Parathyroid adenoma (tissue), 2 donors: ENCODE results near the gene SBNO1.
"Not testable (repeated sequence)": the region's sequence is repeated elsewhere in the genome, so short reads cannot be mapped to it uniquely, and the experiment has no call there.

Experiments used
- H2AFZ ChIP-seq: fragments of 300-600 bp; sonication (generic); one replicate; pipeline ENCODE4 v1.7.0; 2017; ENCODE audit warnings: antibody characterized with exemption, mild to moderate bottlenecking
- H3K27ac ChIP-seq: fragments of 300-600 bp; sonication (generic); one replicate; pipeline ENCODE4 v1.7.0; 2017
- H3K27me3 ChIP-seq: fragments of 300-600 bp; sonication (generic); one replicate; pipeline ENCODE4 v1.7.0; 2017; ENCODE audit warnings: low read length; ENCODE audit not compliant: control insufficient read depth, insufficient read depth
- H3K36me3 ChIP-seq: fragments of 300-600 bp; sonication (generic); one replicate; pipeline ENCODE4 v1.7.0; 2017; ENCODE audit warnings: low read length; ENCODE audit not compliant: control insufficient read depth, insufficient read depth
- H3K4me1 ChIP-seq: fragments of 300-600 bp; sonication (generic); one replicate; pipeline ENCODE4 v1.7.0; 2017; ENCODE audit warnings: control low read depth
- H3K4me2 ChIP-seq: fragments of 300-600 bp; sonication (generic); one replicate; pipeline ENCODE4 v1.7.0; 2017; ENCODE audit warnings: low read length
- H3K4me3 ChIP-seq: fragments of 300-600 bp; sonication (generic); one replicate; pipeline ENCODE4 v1.7.0; 2017; ENCODE audit warnings: low read depth, low read length
- H3K79me2 ChIP-seq: fragments of 300-600 bp; sonication (generic); one replicate; pipeline ENCODE4 v1.7.0; 2017; ENCODE audit warnings: control low read depth
- H3K9ac ChIP-seq: fragments of 300-600 bp; sonication (generic); one replicate; pipeline ENCODE4 v1.7.0; 2017; ENCODE audit warnings: mild to moderate bottlenecking
- H3K9me3 ChIP-seq: fragments of 300-600 bp; sonication (generic); one replicate; pipeline ENCODE4 v1.7.0; 2017; ENCODE audit warnings: low read length; ENCODE audit not compliant: control insufficient read depth
- CTCF ChIP-seq: fragments of 300-600 bp; sonication (generic); IDR thresholded peaks from one replicate; pipeline ENCODE4 v1.7.0; 2017; ENCODE audit warnings: antibody characterized with exemption, mild to moderate bottlenecking
- donor health status: primary hyperparathyroidism.

Gene SBNO1

GRCh38 chr12:123384318-123384993 lies 19.8 kb upstream of the SBNO1 start:
- Histone ChIP-seq H3K4me3 (peak overlapping the region; percentile 84), H3K4me1 (peaks cover 13% of the 10 kb centered on the region)

DNA sequence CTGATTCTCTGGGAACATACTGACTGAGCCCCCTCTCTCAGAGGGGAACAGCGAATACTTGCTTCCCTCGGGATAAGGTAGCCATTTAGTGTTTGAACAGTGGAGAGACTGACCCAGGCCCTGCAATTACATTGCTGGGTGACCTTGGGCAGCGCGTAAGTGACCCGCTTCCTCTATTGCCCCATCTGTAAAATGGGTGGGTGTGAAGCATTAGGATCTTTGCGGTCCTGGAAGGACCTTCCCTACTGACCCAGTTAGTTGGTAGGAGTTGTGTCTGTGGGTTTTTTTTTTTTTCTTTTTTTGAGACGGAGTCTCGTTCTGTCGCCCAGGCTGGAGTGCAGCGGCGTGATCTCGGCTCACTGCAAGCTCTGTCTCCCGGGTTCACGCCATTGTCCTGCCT lies 18.0 kb upstream of the SBNO1 start:
- Histone ChIP-seq H3K9ac (no peak overlapping the region), H2AFZ (no peak overlapping the region), H3K4me2 (no peak overlapping the region), H3K9me3 (no peaks in the 10 kb centered on the region), H3K79me2 (peaks cover 19% of the 10 kb centered on the region), H3K36me3 (no peaks in the 10 kb centered on the region), H3K27me3 (no peaks in the 10 kb centered on the region), H3K27ac (peak overlapping the region; percentile 36), H3K4me1 (peaks cover 6% of the 10 kb centered on the region), H3K4me3 (no peak overlapping the region)
- TF ChIP-seq CTCF = no peak

More at GRCh38 chr12:123384318-123384993, 19.8 kb upstream of the SBNO1 start:
- TF ChIP-seq CTCF = no peak
- H3K27ac ChIP-seq = peak overlapping the region; percentile 76
- H3K79me2 ChIP-seq = peaks cover 19% of the 10 kb centered on the region
- H3K9ac ChIP-seq = no peak overlapping the region
- H3K36me3 ChIP-seq = no peaks in the 10 kb centered on the region
- H2AFZ ChIP-seq = peak overlapping the region; percentile 77
- H3K9me3 ChIP-seq = no peaks in the 10 kb centered on the region
- peak overlapping the region; percentile 79 for H3K4me2 ChIP-seq
- no peaks in the 10 kb centered on the region for H3K27me3 ChIP-seq

DNA sequence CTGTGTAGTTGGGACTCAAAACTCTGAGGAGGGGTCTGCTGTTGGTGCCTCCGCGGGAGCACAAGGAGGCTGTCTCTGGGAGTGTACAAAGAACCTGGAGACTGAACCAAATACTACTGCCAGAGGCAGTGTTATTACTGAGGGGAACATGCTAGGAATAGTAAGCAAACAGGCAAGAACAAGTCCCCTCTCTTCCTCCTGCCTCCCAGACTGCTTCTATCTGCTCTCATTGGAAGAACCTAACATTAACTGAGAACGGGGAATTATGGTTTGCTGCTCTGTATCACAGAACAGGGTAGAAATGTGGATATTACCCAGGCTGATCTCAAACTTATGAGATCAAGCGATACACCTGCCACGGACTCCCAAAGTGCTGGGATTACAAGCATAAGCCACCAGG lies 14.7 kb upstream of the SBNO1 start:
- peaks cover 2% of the 10 kb centered on the region for H3K4me1 ChIP-seq
- no peak overlapping the region for H2AFZ ChIP-seq
- no peak for TF ChIP-seq CTCF
- no peak overlapping the region for H3K4me2 ChIP-seq
- no peaks in the 10 kb centered on the region for H3K79me2 ChIP-seq
- no peak overlapping the region for H3K27ac ChIP-seq
- H3K9ac ChIP-seq = no peak overlapping the region
- no peaks in the 10 kb centered on the region for H3K9me3 ChIP-seq
- no peak overlapping the region for H3K4me3 ChIP-seq
- no peaks in the 10 kb centered on the region for H3K36me3 ChIP-seq
- no peaks in the 10 kb centered on the region for H3K27me3 ChIP-seq

DNA sequence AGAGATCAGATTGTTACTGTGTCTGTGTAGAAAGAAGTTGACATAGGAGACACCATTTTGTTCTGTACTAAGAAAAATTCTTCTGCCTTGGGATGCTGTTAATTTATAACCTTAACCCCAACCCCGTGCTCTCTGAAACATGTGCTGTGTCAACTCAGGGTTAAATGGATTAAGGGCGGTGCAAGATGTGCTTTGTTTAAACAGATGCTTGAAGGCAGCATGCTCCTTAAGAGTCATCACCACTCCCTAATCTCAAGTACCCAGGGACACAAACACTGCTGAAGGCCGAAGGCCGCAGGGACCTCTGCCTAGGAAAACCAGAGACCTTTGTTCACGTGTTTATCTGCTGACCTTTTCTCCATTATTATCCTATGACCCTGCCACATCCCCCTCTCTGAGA lies 7.8 kb upstream of the SBNO1 start:
- not testable (repeated sequence) for H2AFZ ChIP-seq, H3K4me2 ChIP-seq, H3K27me3 ChIP-seq, H3K4me3 ChIP-seq, H3K36me3 ChIP-seq, H3K9me3 ChIP-seq, H3K79me2 ChIP-seq, H3K27ac ChIP-seq, H3K9ac ChIP-seq, H3K4me1 ChIP-seq

DNA sequence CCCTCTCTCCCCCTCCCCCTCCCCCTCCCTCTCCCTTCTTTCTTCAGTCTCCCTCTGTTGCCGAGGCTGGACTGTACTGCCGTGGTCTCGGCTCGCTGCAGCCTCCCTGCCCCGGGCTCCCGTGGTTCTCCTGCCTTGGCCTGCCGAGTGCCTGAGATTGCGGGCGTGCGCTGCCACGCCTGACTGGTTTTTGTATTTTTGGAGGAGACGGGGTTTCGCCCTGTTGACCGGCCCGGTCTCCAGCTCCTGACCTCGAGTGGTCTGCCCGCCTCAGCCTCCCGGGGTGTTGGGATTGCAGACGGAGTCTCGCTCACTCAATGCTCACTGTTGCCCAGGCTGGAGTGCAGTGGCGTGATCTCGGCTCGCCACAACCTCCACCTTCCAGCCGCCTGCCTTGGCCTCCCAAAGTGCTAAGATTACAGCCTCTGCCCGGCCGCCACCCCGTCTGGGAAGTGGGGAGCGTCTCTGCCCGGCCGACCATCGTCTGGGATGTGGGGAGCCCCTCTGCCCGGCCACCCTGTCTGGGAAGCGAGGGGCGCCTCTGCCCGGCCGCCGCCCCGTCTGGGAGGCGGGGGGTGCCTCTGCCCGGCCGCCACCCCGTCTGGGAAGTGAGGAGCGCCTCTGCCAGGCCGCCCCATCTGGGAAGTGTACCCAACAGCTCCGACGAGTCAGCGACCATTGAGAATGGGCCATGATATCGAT lies 7.2 kb upstream of the SBNO1 start:
- not testable (repeated sequence) for H2AFZ ChIP-seq, H3K9ac ChIP-seq, H3K27ac ChIP-seq

More for the DNA sequence above, 7.2 kb upstream of the SBNO1 start:
- H3K4me1 ChIP-seq, H3K4me2 ChIP-seq, H3K4me3 ChIP-seq, H3K27me3 ChIP-seq, H3K79me2 ChIP-seq, H3K9me3 ChIP-seq, H3K36me3 ChIP-seq: not testable (repeated sequence)
